GM12878 (cell line): ENCODE results near the gene DIPK1A. TPM values are rescaled to one million over a fixed set of nuclear protein-coding genes. Genes with fewer than 3 reads are reported as not detected.
A peak's percentile ranks its signal among the peaks of the same experiment; 100 is the strongest.

ENCODE experiments used
- BMI1 ChIP-seq: fragments of 450-650 bp; IDR thresholded peaks from 2 replicates; pipeline ENCODE4 v1.6.1; 2016; ENCODE audit warnings: mild to moderate bottlenecking, moderate library complexity, borderline replicate concordance
- CHD1 ChIP-seq: IDR thresholded peaks from 2 replicates; pipeline ENCODE4 v1.6.1; 2012; ENCODE audit warnings: low read depth, low read length, improper control_type of control experiment
- CHD4 ChIP-seq: fragments of 200-600 bp; sonication (generic); IDR thresholded peaks from 2 replicates; pipeline ENCODE4 v1.6.1; 2016; ENCODE audit warnings: mild to moderate bottlenecking
- CREM ChIP-seq: IDR thresholded peaks from 2 replicates; pipeline ENCODE4 v1.6.1; 2014; ENCODE audit warnings: antibody characterized with exemption, low read depth
- GABPA ChIP-seq: IDR thresholded peaks from 2 replicates; pipeline ENCODE4 v1.6.1; 2014; ENCODE audit warnings: antibody characterized with exemption, low read depth, mild to moderate bottlenecking, inconsistent platforms
- GATAD2B ChIP-seq: fragments of 450-650 bp; conservative IDR thresholded peaks from 2 replicates; pipeline ENCODE4 v1.6.1; 2017; ENCODE audit warnings: low read depth, mild to moderate bottlenecking, moderate library complexity
- IKZF2 ChIP-seq, 2 experiments: fragments of 450-650 bp; IDR thresholded peaks; 2 replicates each; pipeline ENCODE4 v1.6.1; 2017; ENCODE audit warnings: mild to moderate bottlenecking in 2 of 2, moderate library complexity in 2 of 2
- NFXL1 ChIP-seq: fragments of 450-650 bp; IDR thresholded peaks from 2 replicates; pipeline ENCODE4 v1.6.1; 2017; ENCODE audit warnings: antibody characterized with exemption, mild to moderate bottlenecking, borderline replicate concordance
- POLR2AphosphoS5 ChIP-seq: IDR thresholded peaks from 2 replicates; pipeline ENCODE4 v1.6.1; 2011; ENCODE audit warnings: mild to moderate bottlenecking, low read length, inconsistent platforms
- SMAD1 ChIP-seq: fragments of 450-650 bp; IDR thresholded peaks from 2 replicates; pipeline ENCODE4 v1.6.1; 2018; ENCODE audit warnings: mild to moderate bottlenecking, low read depth; ENCODE audit not compliant: partially characterized antibody
- SMARCA5 ChIP-seq: fragments of 450-650 bp; IDR thresholded peaks from 2 replicates; pipeline ENCODE4 v1.6.1; 2017; ENCODE audit warnings: mild to moderate bottlenecking
- SREBF2 ChIP-seq: IDR thresholded peaks from 2 replicates; pipeline ENCODE4 v1.6.1; 2012; ENCODE audit warnings: mild to moderate bottlenecking, low read length
- STAT3 ChIP-seq: IDR thresholded peaks from 2 replicates; pipeline ENCODE4 v1.6.1; 2011; ENCODE audit warnings: low read depth, low read length, improper control_type of control experiment
- ZNF274 ChIP-seq: IDR thresholded peaks from one replicate; pipeline ENCODE4 v1.8.0; 2011; ENCODE audit not compliant: insufficient read length, insufficient read depth
- polyA plus RNA-seq, 11 experiments: library from polyadenylated mRNA; depleted of rRNA in 4 of 11; unstranded in 6 of 11; stranded (reverse) in 5 of 11; fragments of >200 nt; fragmentation: Nextera tagmentation in 4 of 11; fragmentation: Illumina TruSeq in 1 of 11; extraction: Ambion mirVana in 4 of 11; extraction: Trizol in 1 of 11; gene quantifications; 1 replicate in 1 of 11; 2 replicates in 10 of 11; pipeline versions ENCODE4 v1.2.1 to v1.2.3, GENCODE V29; 2011 to 2016; ENCODE audit warnings: inconsistent platforms in 2 of 11, missing spikeins in 2 of 11, low read depth in 1 of 11
- total RNA-seq, 4 experiments: library from RNA; depleted of rRNA in 3 of 4; stranded (reverse); fragments of >200 nt in 3 of 4; fragmentation: Illumina TruSeq in 1 of 4; extraction: Trizol in 1 of 4; gene quantifications; 2 replicates each; pipeline versions ENCODE4 v1.2.1 to v1.2.3, GENCODE V29; 2013 to 2021
- TF ChIP-seq, protein P1 (sequence below): fragments of 450-650 bp; IDR thresholded peaks from 2 replicates; pipeline ENCODE4 v1.6.1; 2017; ENCODE audit warnings: mild to moderate bottlenecking, low read depth, inconsistent platforms; ENCODE audit not compliant: poor library complexity, severe bottlenecking
- TF ChIP-seq, protein P2 (sequence below): IDR thresholded peaks from 2 replicates; pipeline ENCODE4 v1.6.1; 2012; ENCODE audit warnings: low read depth, low read length, improper control_type of control experiment
- TF ChIP-seq, protein P3 (sequence below): fragments of 450-650 bp; conservative IDR thresholded peaks from 2 replicates; pipeline ENCODE4 v1.6.1; 2017; ENCODE audit warnings: mild to moderate bottlenecking, moderate library complexity
- TF ChIP-seq, protein P4 (sequence below): IDR thresholded peaks from 2 replicates; pipeline ENCODE4 v1.6.1; 2012; ENCODE audit warnings: low read depth, low read length, improper control_type of control experiment
- TF ChIP-seq, protein P5 (sequence below): IDR thresholded peaks from 2 replicates; pipeline ENCODE4 v1.6.1; 2011; ENCODE audit warnings: mild to moderate bottlenecking, low read depth, low read length, moderate library complexity; ENCODE audit not compliant: insufficient replicate concordance
- TF ChIP-seq, protein P6 (sequence below): fragments of 450-650 bp; IDR thresholded peaks from 2 replicates; pipeline ENCODE4 v1.6.1; 2017; ENCODE audit warnings: borderline replicate concordance
- TF ChIP-seq, protein P7 (sequence below): IDR thresholded peaks from 2 replicates; pipeline ENCODE4 v1.6.1; 2012; ENCODE audit warnings: low read length, inconsistent platforms

DIPK1A gene
- total and polyA plus RNA-seq, 10 of the 15 experiments (the other 5 are each of a cell fraction or from before 2014, with no cell fraction given) = 4.9 to 15.0 (median 9.7) TPM

DNA sequence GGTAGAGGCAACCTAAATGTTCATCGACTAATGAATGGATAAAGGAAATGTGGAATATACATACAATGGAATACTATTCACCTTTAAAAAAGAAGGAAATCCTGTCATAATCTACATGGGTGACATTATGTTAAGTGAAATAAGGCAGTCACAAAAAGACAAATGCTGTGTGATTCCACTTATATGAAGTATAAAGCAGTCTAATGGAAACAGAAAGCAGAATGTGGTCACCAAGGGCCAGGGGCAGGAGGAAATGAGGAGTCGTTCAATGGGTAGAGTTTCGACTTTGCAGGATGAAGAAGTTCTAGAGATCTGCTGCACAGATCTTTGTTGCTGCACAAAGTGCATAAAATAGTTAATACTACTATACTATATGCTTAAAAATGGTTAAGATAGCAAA, 7.8 kb downstream of the DIPK1A start (continued):
- TF ChIP-seq, protein P1, sequence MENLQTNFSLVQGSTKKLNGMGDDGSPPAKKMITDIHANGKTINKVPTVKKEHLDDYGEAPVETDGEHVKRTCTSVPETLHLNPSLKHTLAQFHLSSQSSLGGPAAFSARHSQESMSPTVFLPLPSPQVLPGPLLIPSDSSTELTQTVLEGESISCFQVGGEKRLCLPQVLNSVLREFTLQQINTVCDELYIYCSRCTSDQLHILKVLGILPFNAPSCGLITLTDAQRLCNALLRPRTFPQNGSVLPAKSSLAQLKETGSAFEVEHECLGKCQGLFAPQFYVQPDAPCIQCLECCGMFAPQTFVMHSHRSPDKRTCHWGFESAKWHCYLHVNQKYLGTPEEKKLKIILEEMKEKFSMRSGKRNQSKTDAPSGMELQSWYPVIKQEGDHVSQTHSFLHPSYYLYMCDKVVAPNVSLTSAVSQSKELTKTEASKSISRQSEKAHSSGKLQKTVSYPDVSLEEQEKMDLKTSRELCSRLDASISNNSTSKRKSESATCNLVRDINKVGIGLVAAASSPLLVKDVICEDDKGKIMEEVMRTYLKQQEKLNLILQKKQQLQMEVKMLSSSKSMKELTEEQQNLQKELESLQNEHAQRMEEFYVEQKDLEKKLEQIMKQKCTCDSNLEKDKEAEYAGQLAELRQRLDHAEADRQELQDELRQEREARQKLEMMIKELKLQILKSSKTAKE = peak; percentile 17
- TF ChIP-seq SMAD1 (no peak), CHD4 (no peak), GABPA (no peak), SMARCA5 (0 out of 2 replicates have a peak, but pooled peaks have one; percentile 48), ZNF274 (no peak), STAT3 (no peak), IKZF2 (IDR thresholded peaks at IDR 0.05) (peak; percentile 64 to 76), CREM (0 out of 2 replicates have a peak, but pooled peaks have one; percentile 35), BMI1 (no peak), GATAD2B (no peak), POLR2AphosphoS5 (no peak), CHD1 (no peak), NFXL1 (no peak), SREBF2 (no peak)
- TF ChIP-seq, protein P2, sequence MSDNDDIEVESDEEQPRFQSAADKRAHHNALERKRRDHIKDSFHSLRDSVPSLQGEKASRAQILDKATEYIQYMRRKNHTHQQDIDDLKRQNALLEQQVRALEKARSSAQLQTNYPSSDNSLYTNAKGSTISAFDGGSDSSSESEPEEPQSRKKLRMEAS = no peak
- TF ChIP-seq, protein P3, sequence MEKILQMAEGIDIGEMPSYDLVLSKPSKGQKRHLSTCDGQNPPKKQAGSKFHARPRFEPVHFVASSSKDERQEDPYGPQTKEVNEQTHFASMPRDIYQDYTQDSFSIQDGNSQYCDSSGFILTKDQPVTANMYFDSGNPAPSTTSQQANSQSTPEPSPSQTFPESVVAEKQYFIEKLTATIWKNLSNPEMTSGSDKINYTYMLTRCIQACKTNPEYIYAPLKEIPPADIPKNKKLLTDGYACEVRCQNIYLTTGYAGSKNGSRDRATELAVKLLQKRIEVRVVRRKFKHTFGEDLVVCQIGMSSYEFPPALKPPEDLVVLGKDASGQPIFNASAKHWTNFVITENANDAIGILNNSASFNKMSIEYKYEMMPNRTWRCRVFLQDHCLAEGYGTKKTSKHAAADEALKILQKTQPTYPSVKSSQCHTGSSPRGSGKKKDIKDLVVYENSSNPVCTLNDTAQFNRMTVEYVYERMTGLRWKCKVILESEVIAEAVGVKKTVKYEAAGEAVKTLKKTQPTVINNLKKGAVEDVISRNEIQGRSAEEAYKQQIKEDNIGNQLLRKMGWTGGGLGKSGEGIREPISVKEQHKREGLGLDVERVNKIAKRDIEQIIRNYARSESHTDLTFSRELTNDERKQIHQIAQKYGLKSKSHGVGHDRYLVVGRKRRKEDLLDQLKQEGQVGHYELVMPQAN = no peak
- TF ChIP-seq, protein P4, sequence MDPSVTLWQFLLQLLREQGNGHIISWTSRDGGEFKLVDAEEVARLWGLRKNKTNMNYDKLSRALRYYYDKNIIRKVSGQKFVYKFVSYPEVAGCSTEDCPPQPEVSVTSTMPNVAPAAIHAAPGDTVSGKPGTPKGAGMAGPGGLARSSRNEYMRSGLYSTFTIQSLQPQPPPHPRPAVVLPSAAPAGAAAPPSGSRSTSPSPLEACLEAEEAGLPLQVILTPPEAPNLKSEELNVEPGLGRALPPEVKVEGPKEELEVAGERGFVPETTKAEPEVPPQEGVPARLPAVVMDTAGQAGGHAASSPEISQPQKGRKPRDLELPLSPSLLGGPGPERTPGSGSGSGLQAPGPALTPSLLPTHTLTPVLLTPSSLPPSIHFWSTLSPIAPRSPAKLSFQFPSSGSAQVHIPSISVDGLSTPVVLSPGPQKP = no peak
- TF ChIP-seq, protein P5, sequence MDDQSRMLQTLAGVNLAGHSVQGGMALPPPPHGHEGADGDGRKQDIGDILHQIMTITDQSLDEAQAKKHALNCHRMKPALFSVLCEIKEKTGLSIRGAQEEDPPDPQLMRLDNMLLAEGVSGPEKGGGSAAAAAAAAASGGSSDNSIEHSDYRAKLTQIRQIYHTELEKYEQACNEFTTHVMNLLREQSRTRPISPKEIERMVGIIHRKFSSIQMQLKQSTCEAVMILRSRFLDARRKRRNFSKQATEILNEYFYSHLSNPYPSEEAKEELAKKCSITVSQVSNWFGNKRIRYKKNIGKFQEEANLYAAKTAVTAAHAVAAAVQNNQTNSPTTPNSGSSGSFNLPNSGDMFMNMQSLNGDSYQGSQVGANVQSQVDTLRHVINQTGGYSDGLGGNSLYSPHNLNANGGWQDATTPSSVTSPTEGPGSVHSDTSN = no peak
- TF ChIP-seq, protein P6, sequence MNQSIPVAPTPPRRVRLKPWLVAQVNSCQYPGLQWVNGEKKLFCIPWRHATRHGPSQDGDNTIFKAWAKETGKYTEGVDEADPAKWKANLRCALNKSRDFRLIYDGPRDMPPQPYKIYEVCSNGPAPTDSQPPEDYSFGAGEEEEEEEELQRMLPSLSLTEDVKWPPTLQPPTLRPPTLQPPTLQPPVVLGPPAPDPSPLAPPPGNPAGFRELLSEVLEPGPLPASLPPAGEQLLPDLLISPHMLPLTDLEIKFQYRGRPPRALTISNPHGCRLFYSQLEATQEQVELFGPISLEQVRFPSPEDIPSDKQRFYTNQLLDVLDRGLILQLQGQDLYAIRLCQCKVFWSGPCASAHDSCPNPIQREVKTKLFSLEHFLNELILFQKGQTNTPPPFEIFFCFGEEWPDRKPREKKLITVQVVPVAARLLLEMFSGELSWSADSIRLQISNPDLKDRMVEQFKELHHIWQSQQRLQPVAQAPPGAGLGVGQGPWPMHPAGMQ = no peak
- TF ChIP-seq, protein P7, sequence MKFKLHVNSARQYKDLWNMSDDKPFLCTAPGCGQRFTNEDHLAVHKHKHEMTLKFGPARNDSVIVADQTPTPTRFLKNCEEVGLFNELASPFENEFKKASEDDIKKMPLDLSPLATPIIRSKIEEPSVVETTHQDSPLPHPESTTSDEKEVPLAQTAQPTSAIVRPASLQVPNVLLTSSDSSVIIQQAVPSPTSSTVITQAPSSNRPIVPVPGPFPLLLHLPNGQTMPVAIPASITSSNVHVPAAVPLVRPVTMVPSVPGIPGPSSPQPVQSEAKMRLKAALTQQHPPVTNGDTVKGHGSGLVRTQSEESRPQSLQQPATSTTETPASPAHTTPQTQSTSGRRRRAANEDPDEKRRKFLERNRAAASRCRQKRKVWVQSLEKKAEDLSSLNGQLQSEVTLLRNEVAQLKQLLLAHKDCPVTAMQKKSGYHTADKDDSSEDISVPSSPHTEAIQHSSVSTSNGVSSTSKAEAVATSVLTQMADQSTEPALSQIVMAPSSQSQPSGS = no peak; the same call in 1 of the 2 replicates
